IMR-90 (cell line): ENCODE measurements around the gene KRTAP9-2. TPM values are rescaled to one million over a fixed set of nuclear protein-coding genes. Genes with fewer than 3 reads are reported as not detected.

Source experiments
- ATAC-seq: fragments of 200-7000 bp; cut with Tn5 transposase; 2 replicates; pipeline ENCODE4 v1.9.1; 2020; ENCODE audit warnings: low read depth, mild to moderate bottlenecking, moderate library complexity
- BruUV-seq: library from RNA; stranded (reverse); fragments of 400-500 nt; replicated peaks from 2 replicates; lab custom pipeline; 2021; lab: Mats Ljungman, UMichigan
- CTCF ChIA-PET: fragments of 300-600 bp; formaldehyde crosslinking; extraction: SDS; loops from one replicate; lab custom pipeline; 2021; ENCODE audit warnings: antibody characterized with exemption; lab: Yijun Ruan, JAX
- POLR2A ChIA-PET: fragments of 300-600 bp; sonication (Branson Sonifier 250); formaldehyde crosslinking; loops from one replicate; lab custom pipeline; 2022; ENCODE audit warnings: antibody characterized with exemption; ENCODE audit not compliant: unreplicated experiment; lab: Charles Lee
- DNase-seq: peaks from one replicate; pipeline ENCODE4 v3.0.0; 2013
- H2AFZ ChIP-seq: replicated peaks from 2 replicates; pipeline ENCODE3; 2013; ENCODE audit warnings: low read length, mild to moderate bottlenecking; ENCODE audit not compliant: poor library complexity
- H2AK5ac ChIP-seq: 2 replicates; pipeline ENCODE4 v1.6.1; 2013; ENCODE audit warnings: low read depth, low read length, inconsistent platforms
- H2AK9ac ChIP-seq: replicated peaks from 2 replicates; pipeline ENCODE3; 2013; ENCODE audit warnings: mild to moderate bottlenecking, low read depth, low read length, moderate library complexity; ENCODE audit not compliant: poor library complexity
- H2BK120ac ChIP-seq: 2 replicates; pipeline ENCODE4 v1.6.1; 2013; ENCODE audit warnings: low read depth, low read length, inconsistent platforms
- H2BK15ac ChIP-seq: 3 replicates; pipeline ENCODE4 v1.6.1; 2013; ENCODE audit warnings: low read depth, low read length, inconsistent platforms
- H2BK20ac ChIP-seq: 2 replicates; pipeline ENCODE4 v1.6.1; 2013; ENCODE audit warnings: low read depth, mild to moderate bottlenecking, inconsistent platforms, low read length, moderate library complexity
- H2BK5ac ChIP-seq: 2 replicates; pipeline ENCODE4 v1.6.1; 2013; ENCODE audit warnings: mild to moderate bottlenecking, low read depth, low read length, inconsistent platforms; ENCODE audit not compliant: poor library complexity, severe bottlenecking
- H3K14ac ChIP-seq: replicated peaks from 2 replicates; pipeline ENCODE4 v1.6.1; 2013; ENCODE audit warnings: low read depth, low read length, inconsistent platforms
- H3K18ac ChIP-seq: 2 replicates; pipeline ENCODE4 v1.6.1; 2013; ENCODE audit warnings: low read depth, low read length, control low read depth
- H3K23ac ChIP-seq: 2 replicates; pipeline ENCODE4 v1.6.1; 2013; ENCODE audit warnings: low read depth, low read length, inconsistent platforms
- H3K27ac ChIP-seq: 2 replicates; pipeline ENCODE4 v1.5.1; 2013; ENCODE audit warnings: mild to moderate bottlenecking, control low read depth, low read length; ENCODE audit not compliant: insufficient read depth
- H3K27me3 ChIP-seq: 2 replicates; pipeline ENCODE4 v1.6.1; 2013; ENCODE audit warnings: low read length; ENCODE audit not compliant: control insufficient read depth, insufficient read depth
- H3K36me3 ChIP-seq: 2 replicates; pipeline ENCODE4 v1.6.1; 2013; ENCODE audit warnings: low read length, mixed read lengths; ENCODE audit not compliant: control insufficient read depth, insufficient read depth
- H3K4ac ChIP-seq: 2 replicates; pipeline ENCODE4 v1.6.1; 2013; ENCODE audit warnings: low read depth, low read length, inconsistent platforms
- H3K4me1 ChIP-seq: 2 replicates; pipeline ENCODE4 v1.6.1; 2013; ENCODE audit warnings: low read length, mixed read lengths; ENCODE audit not compliant: control insufficient read depth, insufficient read depth
- H3K4me2 ChIP-seq: 2 replicates; pipeline ENCODE4 v1.6.1; 2013; ENCODE audit warnings: low read depth, mild to moderate bottlenecking, control low read depth, low read length, moderate library complexity
- H3K4me3 ChIP-seq: 2 replicates; pipeline ENCODE4 v1.5.1; 2013; ENCODE audit warnings: low read depth, mild to moderate bottlenecking, control low read depth, low read length, moderate library complexity; ENCODE audit not compliant: insufficient read depth
- H3K56ac ChIP-seq: 2 replicates; pipeline ENCODE4 v1.6.1; 2013; ENCODE audit warnings: low read length, inconsistent platforms; ENCODE audit not compliant: insufficient read depth; ENCODE audit errors: extremely low read depth
- H3K79me1 ChIP-seq, 2 experiments: 2 replicates each; pipeline ENCODE4 v1.6.1; 2013; ENCODE audit warnings: low read length in 2 of 2, inconsistent platforms in 1 of 2, low read depth in 1 of 2
- H3K9ac ChIP-seq: 2 replicates; pipeline ENCODE4 v1.6.1; 2013; ENCODE audit warnings: low read depth, low read length, control low read depth
- H3K9me1 ChIP-seq: 2 replicates; pipeline ENCODE4 v1.6.1; 2013; ENCODE audit warnings: low read length, inconsistent platforms; ENCODE audit not compliant: insufficient read depth
- H3K9me3 ChIP-seq: 2 replicates; pipeline ENCODE4 v1.6.1; 2013; ENCODE audit warnings: low read length; ENCODE audit not compliant: control insufficient read depth, insufficient read depth
- H4K20me1 ChIP-seq: 2 replicates; pipeline ENCODE4 v1.6.1; 2013; ENCODE audit warnings: low read length, inconsistent platforms; ENCODE audit not compliant: insufficient read depth
- H4K5ac ChIP-seq: 2 replicates; pipeline ENCODE4 v1.6.1; 2013; ENCODE audit warnings: mild to moderate bottlenecking, low read depth, low read length, control low read depth
- H4K8ac ChIP-seq, 2 experiments: 2 replicates each; pipeline ENCODE4 v1.6.1; 2013; ENCODE audit warnings: low read depth in 2 of 2, low read length in 2 of 2, control low read depth in 1 of 2, inconsistent platforms in 1 of 2
- H4K91ac ChIP-seq: 2 replicates; pipeline ENCODE4 v1.6.1; 2013; ENCODE audit warnings: low read depth, low read length, inconsistent platforms; ENCODE audit not compliant: insufficient read depth
- CEBPB ChIP-seq: IDR thresholded peaks from 2 replicates; pipeline ENCODE4 v1.6.1; 2012; ENCODE audit warnings: low read depth, low read length, improper control_type of control experiment
- CHD1 ChIP-seq: IDR thresholded peaks from 2 replicates; pipeline ENCODE4 v1.6.1; 2012; ENCODE audit warnings: low read depth, low read length, improper control_type of control experiment
- MAZ ChIP-seq: IDR thresholded peaks from 2 replicates; pipeline ENCODE4 v1.6.1; 2012; ENCODE audit warnings: low read depth, mild to moderate bottlenecking, low read length, improper control_type of control experiment, moderate library complexity, borderline replicate concordance
- NFE2L2 ChIP-seq: fragments of 150-350 bp; IDR thresholded peaks from 2 replicates; pipeline ENCODE4 v1.6.1; 2016; ENCODE audit warnings: low read depth, mild to moderate bottlenecking, low read length
- RFX5 ChIP-seq: IDR thresholded peaks from 2 replicates; pipeline ENCODE4 v1.8.0; 2012; ENCODE audit warnings: low read depth, mild to moderate bottlenecking, low read length, moderate library complexity
- WGBS, 2 experiments: methylation state at CpG; one replicate each; pipeline versions ENCODE4 v1.1.5 to v1.1.7; 2013; ENCODE audit warnings: missing lambda C conversion rate in 2 of 2; ENCODE audit not compliant: insufficient read length in 1 of 2; ENCODE audit errors: extremely low coverage in 2 of 2; 5-methylcytosine and 5-hydroxymethylcytosine counted together
- dilution Hi-C: fragments of 300-500 bp; cut with HindIII; formaldehyde crosslinking; loops from one replicate; pipeline ENCODE4 v1.14.3; 2018; ENCODE audit warnings: low sequenced_read_pairs; ENCODE audit not compliant: unreplicated experiment
- in situ Hi-C: fragments of 300-500 bp; cut with MboI; formaldehyde crosslinking; loops from 3 replicates; pipeline ENCODE4 v1.14.3; 2019; ENCODE audit warnings: low sequenced_read_pairs, inconsistent platforms, mixed read lengths
- intact Hi-C: fragments of 100-400 bp; cut with micrococcal nuclease; formaldehyde crosslinking; loops from 2 replicates; pipeline ENCODE4 v1.10.0; 2022
- polyA plus RNA-seq, 3 experiments: library from polyadenylated mRNA; depleted of rRNA; stranded (reverse); fragments of >200 nt; gene quantifications; 2 replicates each; pipeline ENCODE4 v1.2.3, GENCODE V29; 2012; ENCODE audit warnings: low replicate concordance in 1 of 3
- total RNA-seq: library from RNA; depleted of rRNA; stranded (reverse); fragments of >200 nt; gene quantifications from 2 replicates; pipeline ENCODE4 v1.2.3, GENCODE V29; 2012

KRTAP9-2 gene
- total and polyA plus RNA-seq, 2 of the 4 experiments (the other 2 are of a cell fraction): not detected

DNA sequence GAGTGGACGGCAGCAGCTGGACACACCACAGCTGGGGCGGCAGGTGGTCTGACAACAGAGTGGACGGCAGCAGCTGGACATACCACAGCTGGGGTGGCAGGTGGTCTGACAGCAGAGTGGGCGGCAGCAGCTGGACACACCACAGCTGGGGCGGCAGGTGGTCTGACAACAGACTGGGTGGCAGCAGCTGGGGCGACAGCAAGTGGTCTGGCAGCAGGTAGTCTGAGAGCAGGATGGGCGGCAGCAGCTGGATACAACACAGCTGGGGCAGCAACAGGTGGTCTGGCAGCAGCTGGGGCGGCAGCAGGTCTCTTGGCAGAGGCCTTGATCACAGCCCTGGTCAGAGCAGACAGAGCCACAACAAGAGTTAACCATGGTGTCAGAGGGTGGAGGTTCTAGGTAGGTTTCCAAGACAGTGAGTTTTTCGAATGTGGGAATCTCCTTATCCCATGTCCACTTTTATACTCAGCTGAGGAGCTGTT, 41.9 kb upstream of the KRTAP9-2 start, which contains the start of gene KRTAP4-1 (continued):
- TF ChIP-seq RFX5: no peak
- TF ChIP-seq NFE2L2: no peak
- no peak for TF ChIP-seq CHD1
- no peak for TF ChIP-seq CEBPB

DNA sequence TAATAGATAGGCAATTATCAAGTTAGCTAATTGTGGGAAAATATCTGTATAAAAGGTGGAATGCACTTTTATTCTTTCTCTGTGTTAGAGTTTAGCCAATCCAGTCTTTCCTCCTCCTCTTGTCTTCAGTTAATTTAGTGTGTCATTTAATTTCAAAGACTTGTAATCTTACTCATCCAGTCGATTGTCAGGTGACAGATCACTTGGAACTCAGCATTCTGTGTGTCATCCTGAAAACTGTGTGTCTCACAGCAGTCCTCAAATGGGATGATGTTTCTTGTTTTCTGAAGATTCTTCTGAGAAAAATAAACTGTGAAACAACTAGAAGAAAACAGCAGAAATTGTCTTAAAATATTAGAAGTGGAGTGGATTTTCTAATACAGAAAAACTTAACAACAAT, 41.4 kb upstream of the KRTAP9-2 start:
- no CpG with 5 or more reads among the region's 1 CpG for WGBS, 2 experiments
- H3K56ac ChIP-seq: no peak overlapping the region
- no peaks in the 10 kb centered on the region for H3K36me3 ChIP-seq
- intact Hi-C loops (no loop called here), dilution Hi-C loops (no loop called here), in situ Hi-C loops (no loop called here)
- no peak overlapping the region for H3K4ac ChIP-seq
- H2AFZ ChIP-seq: no peak overlapping the region
- no peak overlapping the region for H2BK120ac ChIP-seq
- H3K23ac ChIP-seq: no peak overlapping the region
- H3K9me3 ChIP-seq: no peaks in the 10 kb centered on the region; the same call in 1 of the 2 replicates
- peaks cover 4% of the 10 kb centered on the region for H3K27me3 ChIP-seq
- ChIA-PET CTCF (no interaction called here), POLR2A (no interaction called here)
- H3K79me1 ChIP-seq: no peaks in the 10 kb centered on the region
- no peak overlapping the region for H3K27ac ChIP-seq
- H4K20me1 ChIP-seq: no peaks in the 10 kb centered on the region
- no peaks in the 10 kb centered on the region for H3K4me1 ChIP-seq
- H3K14ac ChIP-seq: no peak overlapping the region
- no peak overlapping the region for H3K18ac ChIP-seq
- no peak overlapping the region for H3K9ac ChIP-seq
- TF ChIP-seq MAZ: no peak
- H2AK9ac ChIP-seq: no peak overlapping the region
- no peak overlapping the region for H4K8ac ChIP-seq
- ATAC-seq (no peak), DNase-seq (no peak)
- H4K91ac ChIP-seq: no peak overlapping the region
- no peaks in the 10 kb centered on the region for H3K9me1 ChIP-seq
- H4K5ac ChIP-seq: no peak overlapping the region
- no peak overlapping the region for H2BK5ac ChIP-seq
- BruUV-seq: no TSS peak
- H2BK15ac ChIP-seq: no peak overlapping the region
- no peak overlapping the region for H2BK20ac ChIP-seq
- no peak overlapping the region for H3K4me2 ChIP-seq
- no peak overlapping the region for H2AK5ac ChIP-seq
- H3K4me3 ChIP-seq: no peak overlapping the region
